Measurements from ENCODE around the gene XIAP. TPM values are rescaled to one million over a fixed set of nuclear protein-coding genes. Genes with fewer than 3 reads are reported as not detected.
"Not testable (repeated sequence)": the region's sequence is repeated elsewhere in the genome, so short reads cannot be mapped to it uniquely, and the experiment has no call there.

Gene XIAP
- polyA plus RNA-seq, 3 donors = 7.3 to 11.2 (median 8.1) TPM

DNA sequence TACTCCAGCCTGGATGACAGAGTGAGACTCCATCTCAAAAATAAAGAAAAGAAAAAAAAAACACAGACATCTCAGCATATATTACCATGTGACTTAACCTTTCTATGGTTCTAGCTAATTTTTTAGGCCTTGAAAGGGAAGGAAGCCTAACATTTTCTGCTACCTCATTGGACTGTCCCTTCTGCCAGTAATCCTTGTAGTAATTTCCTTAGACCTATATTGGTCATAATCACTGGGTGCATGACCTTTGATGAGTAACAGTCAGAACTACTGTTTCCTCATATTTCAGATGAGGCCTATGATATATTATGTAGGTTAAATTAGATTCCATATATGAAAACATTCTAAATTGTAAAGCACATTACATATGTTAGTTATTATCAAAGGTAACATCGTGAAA lies 9.6 kb downstream of the XIAP start:
- no peak overlapping the region for H3K27ac ChIP-seq (ENCODE audit: low read depth, low read length)
- WGBS, 3 donors = 78 to 98% (median 88%) methylated on average over 1 of the region's 1 CpG

DNA sequence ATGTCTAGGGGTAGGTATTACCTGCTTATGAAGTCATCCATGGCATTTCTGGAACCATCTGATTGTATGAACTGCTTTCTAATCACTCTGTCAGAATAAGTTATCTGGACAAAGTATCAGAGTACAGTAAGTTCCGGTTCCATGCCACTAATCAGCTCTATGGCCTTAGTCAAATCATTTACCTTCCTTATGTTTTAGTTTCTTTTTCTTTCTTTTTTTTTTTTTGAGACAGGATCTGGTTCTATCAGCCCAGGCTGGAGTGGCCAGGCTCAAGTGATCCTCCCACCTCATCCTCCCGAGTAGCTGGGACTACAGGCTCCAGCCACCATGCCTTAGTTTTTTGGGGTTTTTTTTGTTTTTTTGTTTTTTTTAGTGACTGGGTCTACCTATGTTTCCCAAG lies 11.5 kb downstream of the XIAP start:
- 40 to 73% (median 68%) methylated on average over 2 of the region's 2 CpGs for WGBS, 3 donors
- no peak overlapping the region for H3K27ac ChIP-seq (ENCODE audit: low read depth, low read length)

DNA sequence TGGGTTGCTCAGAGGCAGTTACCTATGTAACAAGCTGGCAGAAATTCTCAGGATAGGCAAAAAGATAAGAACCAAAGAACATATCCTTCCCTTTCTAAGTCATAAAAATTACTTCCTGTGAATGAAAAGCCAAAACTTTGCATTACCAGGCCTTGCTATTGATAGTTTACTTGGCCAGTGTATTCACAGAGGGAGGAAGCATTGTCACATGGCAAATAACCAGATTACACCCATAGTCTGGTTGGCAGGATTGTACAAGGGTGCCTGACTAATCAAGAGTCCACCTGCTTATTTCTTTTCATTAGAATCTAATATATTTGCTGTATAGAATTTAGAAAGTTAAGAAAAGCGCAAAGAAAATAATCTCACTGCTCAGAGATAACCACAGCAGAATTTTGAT lies 14.1 kb downstream of the XIAP start:
- WGBS, 3 donors = 36 to 100% (median 97%) methylated on average over 1 of the region's 1 CpG
- no peak overlapping the region for H3K27ac ChIP-seq (ENCODE audit: low read depth, low read length)

DNA sequence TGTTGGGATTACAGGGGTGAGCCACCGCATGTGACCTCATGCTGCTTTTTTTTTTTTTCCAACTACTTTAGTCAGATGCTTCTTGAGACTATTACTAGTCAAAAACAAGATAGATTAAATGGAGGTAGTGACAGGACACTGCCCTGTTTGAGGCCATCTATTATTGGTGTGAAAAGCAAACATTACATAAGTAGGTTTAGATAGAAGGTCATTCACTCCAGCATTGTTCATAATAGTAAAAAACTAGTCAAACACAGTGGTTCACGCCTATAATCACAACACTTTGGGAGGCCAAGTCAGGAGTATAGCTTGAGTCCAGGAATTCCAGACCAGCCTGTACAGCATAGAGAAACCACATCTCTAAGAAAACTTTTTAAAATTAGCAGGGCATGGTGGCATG lies 16.3 kb downstream of the XIAP start:
- no peak overlapping the region for H3K27ac ChIP-seq (ENCODE audit: low read depth, low read length)
- 74 to 100% (median 85%) methylated on average over 2 of the region's 2 CpGs for WGBS, 3 donors

DNA sequence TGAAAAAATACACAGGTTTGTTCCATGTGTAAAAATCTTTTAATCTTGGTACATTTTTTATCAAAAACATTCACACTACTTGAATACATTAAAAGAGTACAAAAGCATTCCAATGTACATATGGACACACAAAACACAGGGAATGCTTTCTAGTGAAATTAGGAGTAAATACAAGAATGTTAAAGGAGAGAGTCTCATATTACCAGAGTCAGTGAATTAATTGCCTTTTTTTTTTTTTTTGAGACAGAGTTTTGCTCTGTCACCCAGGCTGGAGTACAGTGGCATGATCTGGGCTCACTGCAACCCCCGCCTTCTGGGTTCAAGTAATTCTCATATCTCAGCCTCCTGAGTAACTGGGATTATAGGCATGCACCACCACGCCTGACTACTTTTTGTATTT lies 17.0 kb downstream of the XIAP start:
- H3K27ac ChIP-seq (ENCODE audit: low read depth, low read length) = no peak overlapping the region
- WGBS, 3 donors = 91 to 98% (median 96%) methylated on average over 2 of the region's 2 CpGs

DNA sequence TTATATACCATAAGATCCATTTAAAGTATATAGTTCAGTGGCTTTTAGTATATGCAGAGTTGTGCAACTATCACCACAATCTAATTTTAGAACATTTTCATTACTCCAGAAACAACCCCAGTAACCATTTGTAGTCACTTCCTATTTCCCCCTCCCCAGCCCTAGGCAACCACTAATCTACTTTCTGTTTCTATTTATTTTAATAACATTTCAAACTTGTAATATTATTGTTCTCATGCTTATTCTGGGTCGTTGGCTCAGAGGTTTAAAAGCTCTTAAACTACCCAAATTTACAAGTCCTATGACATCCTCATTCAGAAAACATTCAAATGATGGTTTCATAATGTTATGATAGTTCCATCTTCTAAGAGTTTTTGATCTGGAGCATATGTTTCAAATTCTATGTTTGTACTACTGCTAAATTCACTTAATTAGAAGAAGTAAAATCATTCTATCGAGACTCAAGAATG lies 18.4 kb downstream of the XIAP start:
- 19 to 53% (median 33%) methylated on average over 2 of the region's 2 CpGs for WGBS, 3 donors
- H3K27ac ChIP-seq (ENCODE audit: low read depth, low read length) = no peak overlapping the region

DNA sequence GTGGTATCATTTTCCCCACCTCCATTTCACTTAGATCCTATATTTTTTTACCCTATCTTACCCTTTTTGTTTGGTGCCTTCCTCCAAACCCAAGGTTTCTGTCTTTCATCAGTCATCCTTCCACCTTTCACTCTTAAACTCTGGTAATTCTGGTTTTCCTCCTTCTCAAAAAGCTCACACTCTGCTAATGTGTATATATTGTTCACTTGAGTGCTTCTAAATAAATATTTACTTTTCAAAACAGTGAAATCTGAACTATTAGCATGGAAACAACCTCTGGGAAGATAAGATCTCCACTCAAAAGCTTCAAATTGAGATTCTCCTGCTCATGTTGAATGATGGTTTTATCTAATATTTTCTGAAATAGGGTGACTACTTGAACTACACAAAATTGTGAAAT lies 21.5 kb downstream of the XIAP start:
- H3K27ac ChIP-seq (ENCODE audit: low read depth, low read length) = no peak overlapping the region

DNA sequence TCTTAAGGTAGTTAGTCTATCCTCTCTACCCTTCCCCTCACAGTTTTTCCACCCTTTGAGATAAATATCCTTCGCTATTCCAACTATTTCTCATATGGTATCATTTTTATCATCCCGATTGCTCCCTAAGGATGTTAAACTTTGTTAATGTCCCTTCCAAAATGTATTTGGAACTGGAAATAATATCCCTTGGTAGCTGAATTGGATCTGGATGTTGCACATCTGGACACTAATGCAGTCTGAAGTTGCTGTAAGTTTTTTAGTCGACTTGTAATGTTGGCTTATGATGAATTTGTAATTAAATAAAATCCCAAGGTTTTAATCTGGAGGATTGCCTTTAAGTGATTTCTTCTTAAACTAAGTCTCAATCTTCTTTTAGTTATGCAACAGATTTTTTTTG lies 22.5 kb downstream of the XIAP start:
- WGBS, 3 donors = 62 to 86% (median 63%) methylated on average over 3 of the region's 3 CpGs
- no peak overlapping the region for H3K27ac ChIP-seq (ENCODE audit: low read depth, low read length)

DNA sequence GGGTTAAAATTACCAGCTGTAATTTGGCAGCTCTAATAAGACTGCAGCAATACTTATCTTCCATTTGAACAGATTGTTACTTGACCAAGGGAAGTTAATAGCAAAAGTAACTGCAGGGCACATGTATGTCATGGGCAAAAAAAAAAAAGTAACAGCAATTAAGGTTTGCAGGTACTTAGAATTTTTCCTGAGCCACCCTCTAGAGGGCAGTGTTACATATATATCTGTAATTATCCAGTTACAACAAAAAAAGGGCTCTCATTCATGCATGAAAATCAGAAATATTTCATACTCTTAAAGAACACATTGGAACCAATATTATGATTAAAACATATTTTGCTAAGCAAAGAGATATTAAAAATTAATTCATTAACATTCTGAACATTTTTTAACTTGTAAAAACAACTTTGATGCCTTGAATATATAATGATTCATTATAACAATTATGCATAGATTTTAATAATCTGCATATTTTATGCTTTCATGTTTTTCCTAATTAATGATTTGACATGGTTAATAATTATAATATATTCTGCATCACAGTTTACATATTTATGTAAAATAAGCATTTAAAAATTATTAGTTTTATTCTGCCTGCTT lies 25.1 kb downstream of the XIAP start:
- H3K27ac ChIP-seq (ENCODE audit: low read depth, low read length) = no peak overlapping the region

DNA sequence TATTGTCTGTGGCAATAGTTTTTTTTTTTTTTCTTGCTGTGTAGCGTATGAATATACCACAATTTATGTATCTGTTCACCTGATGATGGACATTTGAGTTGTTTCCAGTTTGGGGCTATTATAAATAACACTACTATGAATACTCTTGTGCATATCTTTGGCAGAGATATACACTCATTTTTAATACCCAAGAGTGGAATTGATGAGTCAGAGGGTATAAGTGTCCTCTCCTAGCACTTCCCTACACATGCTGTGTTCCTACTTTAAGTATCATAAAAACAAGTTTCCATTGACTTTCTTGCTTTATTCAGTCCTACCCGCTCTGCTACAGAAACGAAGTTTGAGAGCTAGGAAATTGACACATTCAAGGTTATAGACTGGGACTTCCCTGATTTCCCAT lies 39.8 kb downstream of the XIAP start:
- WGBS, 3 donors = 67 to 77% (median 75%) methylated on average over 3 of the region's 3 CpGs
- H3K27ac ChIP-seq (ENCODE audit: low read depth, low read length) = no peak overlapping the region

DNA sequence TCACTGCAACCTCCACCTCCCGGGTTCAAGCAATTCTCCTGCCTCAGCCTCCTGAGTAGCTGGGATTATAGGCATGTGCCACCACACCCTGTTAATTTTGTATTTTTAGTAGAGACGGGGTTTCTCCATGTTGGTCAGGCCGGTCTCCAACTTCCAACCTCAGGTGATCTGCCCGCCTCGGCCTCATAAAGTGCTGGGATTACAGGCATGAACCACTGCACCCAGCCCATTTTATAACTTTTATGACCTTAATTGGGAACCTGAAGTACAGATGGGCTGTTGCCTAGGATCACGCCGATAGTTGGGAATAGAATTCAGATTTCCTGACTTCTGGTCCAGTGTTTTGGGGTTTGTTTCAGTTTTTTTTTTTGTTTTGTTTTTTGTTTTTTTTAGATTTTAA lies 43.4 kb downstream of the XIAP start:
- WGBS, 3 donors = 93 to 99% (median 97%) methylated on average over 7 of the region's 7 CpGs
- H3K27ac ChIP-seq (ENCODE audit: low read depth, low read length) = not testable (repeated sequence)

DNA sequence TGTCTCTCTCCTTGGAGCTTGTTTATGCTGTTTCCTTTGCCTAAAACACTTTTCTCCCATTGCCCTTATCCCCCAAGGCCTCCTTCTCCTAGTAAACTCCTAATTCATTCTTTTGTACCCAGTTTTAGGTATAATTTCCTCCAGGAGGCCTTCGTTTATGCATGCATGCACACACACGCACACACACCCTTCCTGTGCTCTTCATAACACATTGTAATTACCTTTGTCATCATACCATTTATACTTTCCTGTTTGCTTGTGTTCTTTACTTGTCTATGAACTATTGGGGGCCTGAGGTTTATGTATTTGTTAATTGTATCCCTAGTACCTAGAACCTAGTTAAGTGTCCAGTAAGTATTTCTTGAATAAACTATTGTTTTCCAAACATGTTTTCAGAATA lies 45.5 kb downstream of the XIAP start:
- H3K27ac ChIP-seq (ENCODE audit: low read depth, low read length) = no peak overlapping the region
- WGBS, 3 donors = 46 to 76% (median 63%) methylated on average over 2 of the region's 2 CpGs

DNA sequence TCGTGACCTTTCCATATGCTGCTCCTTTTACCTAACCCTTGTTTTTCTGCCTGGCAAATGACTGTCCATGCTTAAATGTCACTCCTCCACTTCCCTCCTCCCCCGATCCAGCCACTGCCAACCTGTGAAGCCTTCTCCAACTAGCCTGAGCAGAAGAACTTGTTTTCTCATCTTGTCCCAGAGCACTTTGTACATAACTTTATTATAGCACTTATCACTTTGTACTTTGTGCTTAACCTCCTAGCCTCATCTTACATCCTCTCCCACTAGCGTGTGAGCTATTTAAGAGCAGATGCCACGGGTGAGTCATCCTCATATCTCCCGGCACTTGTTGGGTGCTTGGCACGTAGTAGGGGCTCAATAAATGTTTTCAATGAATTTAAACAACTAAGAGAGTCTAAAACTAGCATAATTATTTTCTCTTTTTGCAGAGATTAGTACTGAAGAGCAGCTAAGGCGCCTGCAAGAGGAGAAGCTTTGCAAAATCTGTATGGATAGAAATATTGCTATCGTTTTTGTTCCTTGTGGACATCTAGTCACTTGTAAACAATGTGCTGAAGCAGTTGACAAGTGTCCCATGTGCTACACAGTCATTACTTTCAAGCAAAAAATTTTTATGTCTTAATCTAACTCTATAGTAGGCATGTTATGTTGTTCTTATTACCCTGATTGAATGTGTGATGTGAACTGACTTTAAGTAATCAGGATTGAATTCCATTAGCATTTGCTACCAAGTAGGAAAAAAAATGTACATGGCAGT lies 46.9 kb downstream of the XIAP start:
- WGBS, 3 donors = 53 to 87% (median 60%) methylated on average over 8 of the region's 8 CpGs
- H3K27ac ChIP-seq (ENCODE audit: low read depth, low read length) = no peak overlapping the region

DNA sequence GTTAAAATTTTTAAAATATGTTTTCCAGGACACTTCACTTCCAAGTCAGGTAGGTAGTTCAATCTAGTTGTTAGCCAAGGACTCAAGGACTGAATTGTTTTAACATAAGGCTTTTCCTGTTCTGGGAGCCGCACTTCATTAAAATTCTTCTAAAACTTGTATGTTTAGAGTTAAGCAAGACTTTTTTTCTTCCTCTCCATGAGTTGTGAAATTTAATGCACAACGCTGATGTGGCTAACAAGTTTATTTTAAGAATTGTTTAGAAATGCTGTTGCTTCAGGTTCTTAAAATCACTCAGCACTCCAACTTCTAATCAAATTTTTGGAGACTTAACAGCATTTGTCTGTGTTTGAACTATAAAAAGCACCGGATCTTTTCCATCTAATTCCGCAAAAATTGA lies 49.7 kb downstream of the XIAP start:
- 59 to 77% (median 66%) methylated on average over 4 of the region's 4 CpGs for WGBS, 3 donors
- H3K27ac ChIP-seq (ENCODE audit: low read depth, low read length) = no peak overlapping the region

DNA sequence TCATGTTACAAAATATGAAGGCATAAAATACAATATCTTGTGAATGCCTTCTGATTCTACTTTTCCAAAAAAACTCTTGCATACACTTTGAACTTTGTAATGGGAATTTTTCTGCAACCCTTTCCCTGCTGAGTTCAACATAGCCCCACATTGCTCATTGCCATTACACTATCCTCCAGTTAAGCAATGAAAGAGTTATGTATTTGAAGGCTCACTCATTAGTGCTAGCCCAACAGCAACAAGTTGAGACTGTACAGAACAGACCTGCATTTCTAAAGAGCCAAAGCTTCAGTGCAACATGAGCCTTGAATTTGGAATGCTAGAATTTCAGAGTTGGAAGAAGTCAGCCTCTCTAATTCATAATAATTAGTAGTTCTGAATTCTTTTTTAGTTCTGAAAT lies 57.2 kb downstream of the XIAP start:
- no peak overlapping the region for H3K27ac ChIP-seq (ENCODE audit: low read depth, low read length)

DNA sequence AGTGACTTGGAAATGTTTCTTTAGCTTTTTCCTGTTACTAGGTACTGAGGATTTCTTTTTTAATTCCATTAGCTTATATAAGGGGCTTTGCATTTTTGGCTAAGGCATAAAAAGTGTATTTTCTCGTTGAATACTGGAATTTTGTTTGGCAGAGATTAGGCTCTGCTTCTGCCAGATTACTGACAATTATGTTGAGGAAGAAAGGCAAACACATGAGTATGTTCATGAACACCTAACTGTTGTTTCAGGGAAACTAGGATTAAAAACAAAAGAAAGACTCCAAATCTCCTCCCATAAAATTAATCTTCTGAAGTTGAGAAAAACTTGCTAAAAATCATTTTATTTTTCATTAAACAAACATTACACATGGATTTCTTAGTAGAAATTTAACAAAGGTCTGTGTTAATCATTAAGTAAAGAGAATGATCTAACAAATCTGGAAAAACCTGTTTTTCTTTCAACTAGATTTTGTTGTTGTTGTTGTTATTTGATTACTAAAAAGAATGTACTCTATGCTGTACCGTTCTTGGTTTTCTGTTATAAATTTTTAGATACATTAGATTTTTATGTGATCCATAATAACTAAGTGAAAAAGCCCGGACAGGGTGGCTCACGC lies 58.4 kb downstream of the XIAP start:
- 37 to 78% (median 66%) methylated on average over 4 of the region's 4 CpGs for WGBS, 3 donors
- no peak overlapping the region for H3K27ac ChIP-seq (ENCODE audit: low read depth, low read length)

DNA sequence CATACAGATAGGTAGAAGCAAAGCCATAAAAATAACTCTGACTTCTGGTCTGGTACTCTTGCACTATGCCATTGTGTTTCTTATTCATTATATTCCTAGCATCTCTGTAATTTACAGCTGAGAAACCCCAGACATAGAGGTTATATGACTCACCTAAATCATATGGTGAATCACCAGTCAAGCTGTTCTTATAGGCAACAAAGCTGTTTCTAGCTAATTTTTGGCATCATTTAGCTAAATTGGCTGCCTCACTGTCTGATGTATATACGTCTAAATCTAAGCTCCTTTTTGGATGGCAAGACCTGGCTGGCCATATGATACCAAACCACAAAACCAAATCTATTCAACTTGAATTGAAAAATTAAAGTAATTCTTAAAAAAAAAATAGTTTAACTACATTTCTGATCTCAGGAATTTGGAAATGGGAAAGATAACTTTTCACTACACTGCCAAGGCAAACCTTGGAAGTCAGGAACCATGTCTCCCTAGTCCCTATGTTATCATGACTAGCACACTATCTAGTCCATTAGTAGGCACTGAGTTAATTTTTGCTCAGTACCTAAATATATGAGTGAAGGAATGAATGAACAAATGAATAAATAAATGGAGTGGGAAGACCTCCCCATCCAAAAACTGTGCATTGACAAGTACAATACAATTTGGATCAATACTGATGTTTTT lies 60.4 kb downstream of the XIAP start:
- H3K27ac ChIP-seq (ENCODE audit: low read depth, low read length) = no peak overlapping the region
- WGBS, 3 donors = 0 to 88% (median 83%) methylated on average over 1 of the region's 1 CpG

DNA sequence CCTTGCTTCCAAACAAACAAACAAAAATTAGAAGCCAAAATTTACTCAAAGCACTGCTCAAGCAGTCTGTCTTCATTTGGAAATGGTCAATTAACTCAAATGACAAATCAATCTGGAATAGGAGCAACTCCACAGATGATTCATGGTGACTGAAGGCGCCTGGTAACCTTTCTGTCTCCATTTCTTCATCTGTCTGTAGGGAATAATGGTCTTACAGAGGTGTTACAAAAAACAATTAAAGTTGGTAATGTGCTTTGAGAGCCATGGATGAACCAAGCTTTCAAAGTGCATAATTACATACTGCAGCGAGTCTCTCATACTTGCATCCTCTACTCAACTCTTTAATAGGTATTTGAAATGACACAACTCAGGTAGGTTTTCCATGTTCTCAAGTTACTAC lies 63.4 kb downstream of the XIAP start:
- H3K27ac ChIP-seq (ENCODE audit: low read depth, low read length) = no peak overlapping the region
- 64 to 95% (median 95%) methylated on average over 2 of the region's 2 CpGs for WGBS, 3 donors

DNA sequence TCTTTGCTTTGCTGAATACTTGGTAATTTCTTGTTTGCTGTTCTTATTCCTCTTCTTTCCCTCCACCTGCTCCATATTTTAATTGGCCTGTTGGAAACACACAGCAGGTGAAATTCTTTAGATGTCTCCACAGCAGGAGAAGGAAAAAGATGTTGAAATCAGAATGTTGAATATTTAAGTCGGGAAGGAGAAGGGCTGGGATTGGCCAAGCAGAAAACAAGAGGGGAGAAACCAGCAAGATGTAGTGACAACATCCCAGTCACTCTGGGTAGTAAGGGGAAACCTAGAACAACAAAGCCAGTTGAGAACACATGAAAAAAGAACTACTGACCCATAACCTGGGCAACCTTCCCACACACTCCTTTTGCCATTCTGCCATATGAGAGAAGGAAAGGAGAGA lies 64.3 kb downstream of the XIAP start:
- WGBS, 3 donors = 38 to 50% (median 50%) methylated on average over 1 of the region's 1 CpG
- H3K27ac ChIP-seq (ENCODE audit: low read depth, low read length) = no peak overlapping the region

Data from adipose tissue (tissue), 3 donors.